Measurements from ENCODE around the gene SEC31A.

- no peak for TF ChIP-seq CTCF (IDR thresholded peaks at IDR 0.05)
- TF ChIP-seq EP300 (IDR thresholded peaks at IDR 0.05): no peak
Observed at GRCh38 chr4:82811838-82812341, 79.1 kb downstream of the SEC31A start.
